NCI-H146 (cell line): ENCODE results near the gene UBXN7.
"Not testable (repeated sequence)": the region's sequence is repeated elsewhere in the genome, so short reads cannot be mapped to it uniquely, and the experiment has no call there.

Experiments used
- DNase-seq: peaks from one replicate; lab custom pipeline; 2025; lab: John Stamatoyannopoulos, UW

The UBXN7 gene

DNA sequence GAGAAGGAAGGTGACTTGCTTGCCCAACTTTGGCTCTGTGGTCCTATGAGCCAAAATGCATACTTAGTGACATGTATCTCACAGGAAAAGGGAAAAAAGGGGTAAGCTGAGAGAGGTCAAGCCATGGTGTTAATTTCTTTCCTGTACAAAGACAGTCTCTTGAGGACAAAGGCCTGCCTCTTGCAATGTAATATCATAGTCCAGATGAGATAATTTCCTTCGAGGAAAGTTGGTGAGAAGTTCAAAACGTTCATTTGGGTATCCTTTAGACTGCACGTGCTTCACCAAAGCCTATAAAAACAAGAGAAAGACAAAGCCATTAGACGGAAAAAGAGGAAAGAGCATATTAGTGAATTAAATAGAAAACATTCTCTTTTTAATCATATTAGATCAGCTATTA lies 75.7 kb downstream of the UBXN7 start:
- DNase-seq, result no peak

- no peak for DNase-seq
Observed at GRCh38 chr3:196355668-196356067, 76.6 kb downstream of the UBXN7 start.

DNA sequence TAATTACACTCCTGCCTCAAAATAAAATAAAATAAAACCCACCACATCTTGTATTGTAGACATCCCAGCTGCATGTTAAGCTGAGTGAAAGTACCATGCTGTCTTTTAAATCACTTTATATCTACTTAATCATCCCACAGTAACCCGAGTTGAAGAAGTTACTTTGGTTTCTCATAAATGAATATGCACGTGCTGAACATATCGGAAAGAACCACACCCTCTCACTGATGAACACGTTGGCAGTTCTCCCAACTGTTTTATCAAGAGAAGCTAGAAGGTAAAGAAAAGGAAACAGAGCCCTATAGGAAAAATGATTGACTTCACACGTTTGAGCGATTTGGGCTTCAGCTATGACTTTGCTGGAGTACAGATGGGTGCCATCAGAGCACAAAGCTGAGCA lies 78.1 kb downstream of the UBXN7 start:
- DNase-seq, result no peak

DNA sequence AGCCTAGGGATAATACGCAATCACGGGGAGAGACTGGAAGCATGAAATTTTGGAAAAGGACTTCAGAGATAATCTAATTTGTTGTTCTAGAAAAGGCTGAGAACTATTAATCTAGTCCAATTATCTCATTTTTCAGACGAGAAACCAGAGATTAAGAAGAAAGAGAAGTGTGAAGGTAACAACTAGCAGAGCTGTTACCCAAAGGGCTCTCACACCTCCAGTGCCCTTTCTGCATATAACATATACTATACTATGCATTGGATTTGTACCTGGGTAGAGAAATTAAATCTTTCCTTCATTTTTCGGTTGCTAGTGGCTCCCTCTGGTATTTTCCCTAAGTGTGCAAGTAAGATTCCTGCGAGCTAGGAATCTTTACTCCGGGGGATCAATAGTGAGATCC lies 80.7 kb downstream of the UBXN7 start:
- no peak for DNase-seq

DNA sequence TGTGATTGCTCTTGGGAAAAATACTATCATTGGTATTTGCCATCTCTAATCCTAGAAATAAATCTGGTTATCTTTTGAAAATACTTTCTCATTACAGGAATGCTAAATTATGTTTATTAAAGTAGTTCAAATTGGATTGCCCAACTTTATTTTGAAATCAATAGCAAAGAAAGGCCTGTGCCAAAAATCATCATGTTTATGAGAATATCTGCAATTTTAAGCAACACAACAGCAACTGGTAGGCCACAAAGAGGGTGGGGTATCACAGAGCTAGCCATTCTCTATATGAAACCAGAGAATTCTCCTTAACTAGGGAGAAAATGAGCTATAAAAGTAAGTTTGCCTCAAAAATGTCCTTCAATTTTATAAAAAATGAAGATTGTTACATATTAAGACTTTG lies 82.2 kb downstream of the UBXN7 start:
- DNase-seq, result no peak

- no peak for DNase-seq
Observed at GRCh38 chr3:196348698-196349097, 83.5 kb downstream of the UBXN7 start.

- DNase-seq, result no peak
Observed at GRCh38 chr3:196344663-196345062, 87.6 kb downstream of the UBXN7 start.

GRCh38 chr3:196343917-196344316 lies 88.3 kb downstream of the UBXN7 start:
- DNase-seq, result not testable (repeated sequence)

DNA sequence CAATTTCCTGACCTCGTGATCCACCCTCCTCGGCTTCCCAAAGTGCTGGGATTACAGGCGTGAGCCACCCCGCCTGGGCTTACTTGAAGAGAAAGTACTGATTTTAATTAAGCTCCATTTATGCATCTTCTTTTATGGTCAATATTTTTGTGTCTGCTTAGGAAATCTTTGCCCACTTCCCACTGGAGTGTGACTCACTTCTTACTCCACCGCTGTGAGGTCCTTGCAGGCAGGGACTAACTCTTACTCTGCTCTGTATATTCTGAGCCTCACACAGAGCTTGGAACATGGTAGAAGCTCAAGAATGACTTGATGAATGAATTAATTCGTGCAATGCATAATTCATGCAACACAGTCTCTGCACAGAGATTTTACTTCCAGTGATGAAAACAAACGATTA lies 91.1 kb downstream of the UBXN7 start:
- no peak for DNase-seq

DNA sequence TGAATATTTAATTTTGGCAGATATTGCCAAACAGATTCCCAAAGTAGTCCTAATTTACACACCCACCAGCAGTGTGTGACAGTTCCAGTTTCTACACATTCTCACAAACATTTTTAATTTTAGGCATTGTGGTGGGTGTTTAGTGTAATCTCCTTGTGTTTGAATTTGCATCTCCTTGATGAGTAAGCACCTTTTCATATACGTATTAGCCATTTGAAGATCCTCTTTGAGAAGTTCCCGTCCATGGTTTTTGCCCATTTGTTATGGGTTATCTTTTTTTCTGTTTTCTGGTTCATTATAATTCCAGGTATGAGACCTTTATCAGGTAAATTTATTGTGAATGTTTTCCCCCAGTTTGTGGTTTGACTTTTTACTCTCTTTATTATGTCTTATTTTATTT lies 91.8 kb downstream of the UBXN7 start:
- DNase-seq, result no peak

DNA sequence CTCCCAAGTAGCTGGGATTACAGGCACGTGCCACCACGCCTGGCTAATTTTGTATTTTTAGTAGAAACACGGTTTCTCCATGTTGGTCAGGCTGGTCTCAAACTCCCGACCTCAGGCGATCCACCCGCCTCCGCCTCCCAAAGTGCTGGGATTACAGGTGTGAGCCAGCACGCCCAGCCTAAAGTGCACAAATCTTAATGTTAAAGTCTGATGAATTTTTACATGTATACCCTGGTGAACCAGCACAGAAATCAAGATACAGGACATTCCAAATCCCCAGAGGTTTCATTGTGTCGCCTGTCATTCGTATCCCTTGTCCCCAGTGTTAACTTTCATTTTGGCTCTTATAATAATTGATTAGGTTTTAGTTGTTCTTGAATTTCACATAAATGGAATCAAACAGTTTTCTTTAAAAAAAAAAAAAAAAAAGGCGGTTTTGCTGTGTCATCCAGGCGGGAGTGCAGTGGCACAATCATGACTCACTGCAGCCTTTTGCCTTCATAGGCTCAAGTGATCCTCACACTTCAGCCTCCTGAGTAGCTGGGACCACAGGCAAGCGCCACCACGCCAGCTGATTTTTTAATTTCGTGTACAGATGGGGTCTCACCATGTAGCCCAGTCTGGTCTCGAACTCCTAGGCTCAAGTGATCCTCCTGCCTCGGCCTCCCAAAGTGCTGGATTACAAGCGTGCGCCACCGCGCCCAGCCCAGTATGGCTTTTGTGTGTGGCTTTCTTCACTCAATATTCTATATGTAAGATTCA lies 92.6 kb downstream of the UBXN7 start:
- DNase-seq, result no peak

DNA sequence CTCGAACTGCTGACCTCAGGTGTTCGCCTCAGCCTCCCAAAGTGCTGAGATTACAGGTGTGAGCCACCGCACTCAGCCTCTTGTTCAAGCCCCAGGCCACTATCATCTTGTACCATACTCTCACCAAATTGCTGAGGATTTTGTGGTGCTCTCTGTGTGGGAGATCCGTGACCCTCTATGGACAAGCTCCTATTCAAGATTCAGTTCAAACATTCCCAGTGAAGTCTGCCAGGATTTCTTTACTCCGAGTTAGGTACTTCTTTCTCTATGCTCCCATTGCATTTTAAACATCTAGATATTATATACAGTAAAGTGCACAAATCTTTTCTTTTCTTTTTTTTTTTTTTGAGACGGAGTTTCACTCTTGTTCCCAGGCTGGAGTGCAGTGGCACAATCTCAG lies 93.2 kb downstream of the UBXN7 start:
- DNase-seq, result no peak

- no peak for DNase-seq
Observed at GRCh38 chr3:196336319-196337145, 95.7 kb downstream of the UBXN7 start.

DNA sequence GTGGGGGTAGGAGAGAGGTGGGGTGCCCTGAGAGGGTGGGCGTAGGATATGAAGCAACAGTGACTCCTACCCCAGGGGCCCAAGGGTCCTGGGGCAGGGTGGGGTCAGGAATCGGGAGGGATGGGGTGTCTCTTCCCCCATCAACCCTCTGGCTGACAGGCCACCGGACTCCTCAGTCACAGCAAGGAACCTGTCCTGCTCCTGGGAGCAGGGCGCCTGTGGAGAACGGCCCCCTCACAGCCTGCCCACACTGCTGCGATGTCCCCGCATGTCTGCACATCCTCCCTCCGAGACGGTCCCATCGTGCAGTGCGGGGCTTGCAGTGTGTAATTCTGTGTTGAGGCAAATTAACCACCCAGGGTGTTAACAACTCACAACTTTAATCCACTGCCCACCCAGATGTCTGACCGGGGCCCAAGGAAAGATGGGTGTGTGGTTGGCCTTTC lies 96.7 kb downstream of the UBXN7 start:
- no peak for DNase-seq

- no peak for DNase-seq
Observed at GRCh38 chr3:196334982-196335381, 97.2 kb downstream of the UBXN7 start.

- no peak for DNase-seq
Observed at GRCh38 chr3:196332168-196332567, 100.1 kb downstream of the UBXN7 start.

- no peak for DNase-seq
Observed at GRCh38 chr3:196327405-196327804, 104.8 kb downstream of the UBXN7 start.

GRCh38 chr3:196326936-196327335 lies 105.3 kb downstream of the UBXN7 start:
- DNase-seq, result no peak

DNA sequence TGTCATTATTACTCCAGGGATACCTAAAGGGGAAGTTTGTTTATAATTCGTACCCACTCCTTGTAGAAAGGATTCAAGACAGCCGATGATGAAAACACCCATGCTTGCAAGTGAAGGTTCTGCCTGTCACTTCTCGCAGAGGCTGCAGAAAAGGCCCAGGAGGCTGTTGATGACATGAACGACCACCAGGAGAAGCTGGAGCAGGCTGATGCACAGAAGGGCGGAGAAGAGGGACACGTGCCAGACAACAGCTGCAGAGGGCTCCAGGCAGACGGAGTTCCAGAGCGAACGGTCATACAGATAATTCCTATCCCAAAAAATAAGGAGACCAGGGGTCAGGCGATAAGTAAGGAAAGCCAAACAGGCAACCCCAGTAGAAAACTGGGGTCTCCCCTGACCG lies 108.5 kb downstream of the UBXN7 start:
- no peak for DNase-seq

DNA sequence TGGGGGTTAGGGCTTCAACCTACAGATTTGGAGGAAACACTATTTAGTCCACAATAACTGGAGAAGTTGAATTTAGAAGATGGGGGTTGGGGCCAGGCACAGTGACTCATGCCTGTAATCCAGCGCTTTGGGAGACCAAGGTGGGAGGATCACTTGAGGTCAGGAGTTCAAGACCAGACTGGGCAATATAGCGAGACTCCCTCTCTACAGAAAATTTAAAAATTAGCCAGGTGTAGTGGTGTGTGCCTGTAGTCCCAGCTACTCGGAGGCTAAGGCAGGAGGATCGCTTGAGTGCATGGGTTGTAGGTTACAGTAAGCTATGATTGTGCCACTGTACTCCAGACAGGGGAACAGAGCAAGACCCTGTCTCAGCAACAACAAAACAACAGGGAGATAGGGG lies 109.2 kb downstream of the UBXN7 start:
- DNase-seq, result no peak

GRCh38 chr3:196321162-196321561 lies 111.1 kb downstream of the UBXN7 start:
- DNase-seq, result no peak

- DNase-seq, result no peak
Observed at GRCh38 chr3:196320137-196320536, 112.1 kb downstream of the UBXN7 start.

GRCh38 chr3:196317687-196318467 lies 114.3 kb downstream of the UBXN7 start, which contains the start of gene DYNLT2B:
DYNLT2B (minus strand) TSS chr3:196318240; CDS start chr3:196318152, 88 bp downstream.
- peak; percentile 93 for DNase-seq
